ENCODE data around the gene DTD1.

DTD1 gene

GRCh38 chr20:18587665-18588573 lies at the start of gene DTD1:
DTD1 (plus strand) TSS chr20:18588054; CDS start chr20:18588073, 19 bp downstream.
- peak; percentile 93 for DNase-seq

DNA sequence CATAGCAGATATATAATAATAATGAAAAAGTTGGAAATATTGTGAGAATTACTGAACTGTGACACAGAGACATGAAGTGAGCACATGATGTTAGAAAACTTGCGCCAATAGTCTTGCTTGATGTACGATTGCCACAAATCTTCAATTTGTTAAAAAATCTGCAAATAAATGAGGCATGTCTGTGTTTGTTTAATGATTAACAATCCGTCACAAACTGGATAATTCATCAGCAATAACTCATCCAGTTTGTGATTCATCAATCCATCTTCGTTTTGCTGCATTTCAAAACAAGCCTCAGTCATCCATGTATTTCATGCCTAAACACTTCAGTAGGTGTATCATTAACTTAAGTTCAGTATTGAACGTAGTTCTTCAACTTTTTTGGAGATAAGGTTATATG lies 46.1 kb upstream of the DTD1 start:
- no peak for DNase-seq

DNA sequence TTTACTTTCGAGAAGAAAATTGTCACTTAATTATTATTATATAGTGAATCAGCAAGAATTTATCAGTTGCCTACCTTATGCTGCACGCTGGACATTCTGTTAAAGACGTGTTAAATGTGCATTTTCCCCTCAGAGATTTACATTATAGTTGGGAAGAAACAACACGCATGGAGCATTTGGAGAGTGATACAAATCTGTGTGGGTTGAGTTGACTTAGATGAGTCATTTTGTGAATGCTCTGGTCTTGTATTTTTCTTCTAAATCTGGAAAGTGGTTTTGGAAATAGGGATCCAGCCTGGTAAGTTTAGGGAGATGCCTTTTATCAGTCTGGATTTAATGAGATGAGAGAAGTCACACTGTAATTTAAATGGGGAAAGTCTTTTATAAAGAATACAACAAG lies 44.6 kb upstream of the DTD1 start:
- DNase-seq: no peak

- no peak for DNase-seq
These were observed 43.9 kb upstream of the DTD1 start for GRCh38 chr20:18543932-18544331.

GRCh38 chr20:18545566-18545965 lies 42.3 kb upstream of the DTD1 start:
- DNase-seq: no peak

- no peak for DNase-seq
These were observed 39.4 kb upstream of the DTD1 start for GRCh38 chr20:18548465-18548864.

DNA sequence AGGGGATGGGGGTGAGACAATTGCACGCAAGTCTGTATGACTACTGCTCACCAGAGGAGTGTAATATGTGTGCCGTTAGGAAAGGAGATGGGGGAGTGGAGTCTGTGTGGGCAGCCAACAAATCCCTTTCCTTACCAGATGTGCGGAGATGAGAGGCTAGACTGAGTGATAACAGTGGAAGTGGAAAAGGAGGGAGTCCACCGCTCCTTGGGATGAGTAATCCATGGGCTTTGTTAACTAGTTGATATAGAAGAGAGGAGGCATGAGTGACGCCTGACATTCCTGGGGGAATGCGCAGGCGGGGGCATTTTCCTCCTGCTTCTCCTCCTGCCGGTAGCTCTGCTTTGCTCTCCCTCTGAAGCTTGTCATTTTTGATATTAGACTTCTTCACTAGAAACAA lies 34.1 kb upstream of the DTD1 start:
- DNase-seq: no peak

GRCh38 chr20:18566892-18567738 lies 20.7 kb upstream of the DTD1 start, which contains the start of gene SMIM26:
SMIM26 (plus strand) TSS chr20:18567432; CDS start chr20:18567479, 47 bp downstream.
- DNase-seq: peak; percentile 98

- no peak for DNase-seq
These were observed 20.1 kb upstream of the DTD1 start for GRCh38 chr20:18567739-18568091.

DNA sequence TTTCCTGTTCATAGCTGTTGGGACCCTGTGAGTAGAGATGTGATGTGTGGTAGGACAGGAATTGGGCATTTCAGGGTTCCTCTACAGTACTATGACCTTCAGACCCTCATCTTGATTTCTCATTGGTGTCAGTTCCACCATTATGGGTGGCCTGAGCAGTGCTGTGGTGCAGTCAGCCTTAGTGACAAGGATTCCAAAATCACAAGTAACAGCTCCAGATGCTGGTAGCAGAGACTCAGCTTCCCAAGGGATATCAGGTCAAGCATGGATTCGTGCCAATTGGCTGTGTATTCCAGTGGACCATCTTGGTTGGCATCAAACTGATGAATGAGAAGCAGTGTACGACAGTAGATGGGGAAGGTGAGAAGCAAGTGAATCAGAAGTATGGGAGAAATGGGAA lies 16.8 kb upstream of the DTD1 start:
- DNase-seq: no peak

- DNase-seq: no peak
These were observed 16.3 kb upstream of the DTD1 start for GRCh38 chr20:18571578-18571977.

- no peak for DNase-seq
These were observed 9.9 kb upstream of the DTD1 start for GRCh38 chr20:18577942-18578341.

GRCh38 chr20:18578581-18578980 lies 9.3 kb upstream of the DTD1 start:
- DNase-seq: no peak

- no peak for DNase-seq
These were observed 7.8 kb upstream of the DTD1 start for GRCh38 chr20:18580012-18580411.

GRCh38 chr20:18585134-18585533 lies 2.7 kb upstream of the DTD1 start:
- DNase-seq: no peak

DNA sequence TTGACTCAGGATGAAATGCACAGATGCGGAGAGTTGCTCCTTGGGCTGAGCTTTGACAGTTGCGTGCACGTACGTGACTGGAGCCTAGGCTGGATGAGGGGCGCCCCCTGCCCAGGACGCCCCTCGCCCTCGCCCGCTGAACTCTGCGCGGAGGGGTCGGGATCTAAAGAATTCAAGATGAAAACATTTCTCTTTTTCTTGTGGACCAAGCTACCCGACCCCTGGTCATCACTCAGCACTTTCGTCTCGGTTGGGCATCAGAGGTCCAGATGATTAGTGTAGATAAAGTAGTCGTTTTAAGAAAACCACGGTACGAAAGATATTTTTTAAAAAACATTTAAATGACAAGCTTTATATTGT lies 700 bp downstream of the DTD1 start:
- DNase-seq: no peak

DNA sequence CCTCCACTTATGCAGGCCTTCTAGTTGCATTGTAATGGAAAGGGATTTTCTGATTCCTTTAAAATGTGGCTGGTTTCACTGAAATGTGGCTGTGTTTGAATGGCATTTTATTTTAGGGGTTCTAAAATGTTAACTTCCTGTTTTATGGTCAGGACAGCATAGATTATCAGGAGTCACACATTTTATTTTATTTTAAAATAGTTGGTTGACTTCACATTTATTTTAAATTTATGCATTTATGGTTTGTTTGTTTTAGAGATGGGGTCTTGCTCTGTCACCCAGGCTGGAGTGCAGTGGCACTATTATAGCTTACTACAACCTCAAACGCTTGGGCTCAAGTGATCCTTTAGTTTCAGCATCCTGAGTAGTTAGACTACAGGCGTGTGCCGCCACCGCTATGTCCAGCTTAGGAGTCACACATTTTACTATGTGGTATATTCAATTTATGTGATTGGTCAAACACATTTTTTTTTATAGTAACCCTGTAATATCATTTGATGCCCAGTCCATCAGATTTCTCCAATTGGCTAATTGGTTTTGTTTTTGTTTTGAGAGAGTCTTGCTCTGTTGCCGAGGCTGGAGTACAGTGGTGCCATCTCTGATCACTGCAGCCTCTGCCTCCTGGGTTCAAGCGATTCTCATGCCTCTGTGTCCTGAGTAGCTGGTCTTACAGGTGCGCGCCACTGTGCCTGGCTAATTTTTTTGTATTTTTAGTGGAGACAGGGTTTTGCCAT lies 2.3 kb downstream of the DTD1 start:
- no peak for DNase-seq

- no peak for DNase-seq
These were observed 8.4 kb downstream of the DTD1 start for GRCh38 chr20:18596270-18596669.

DNA sequence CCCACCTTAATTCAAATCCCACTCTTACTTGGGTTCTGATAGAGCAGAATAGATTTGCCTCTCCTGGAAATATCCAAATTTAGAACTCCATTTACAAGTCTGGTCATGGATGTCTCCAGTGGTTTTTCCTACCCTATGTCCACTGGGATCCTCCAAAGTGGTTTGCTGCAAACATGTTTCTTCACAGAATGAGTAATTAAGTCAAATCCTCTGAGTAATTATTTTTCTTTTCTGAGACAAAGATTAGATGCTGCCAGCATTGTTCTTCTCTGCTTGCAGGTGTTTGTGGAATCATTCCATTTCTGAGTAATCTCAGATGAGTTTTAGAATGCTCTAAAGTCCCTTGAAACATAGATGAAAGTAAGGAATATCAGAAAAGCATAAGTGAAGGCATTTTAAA lies 21.9 kb downstream of the DTD1 start:
- DNase-seq: no peak

- DNase-seq: no peak
These were observed 23.6 kb downstream of the DTD1 start for GRCh38 chr20:18611492-18611891.

- no peak for DNase-seq
These were observed 25.7 kb downstream of the DTD1 start for GRCh38 chr20:18613553-18613952.

- DNase-seq: no peak
These were observed 26.4 kb downstream of the DTD1 start for GRCh38 chr20:18614244-18614643.

DNA sequence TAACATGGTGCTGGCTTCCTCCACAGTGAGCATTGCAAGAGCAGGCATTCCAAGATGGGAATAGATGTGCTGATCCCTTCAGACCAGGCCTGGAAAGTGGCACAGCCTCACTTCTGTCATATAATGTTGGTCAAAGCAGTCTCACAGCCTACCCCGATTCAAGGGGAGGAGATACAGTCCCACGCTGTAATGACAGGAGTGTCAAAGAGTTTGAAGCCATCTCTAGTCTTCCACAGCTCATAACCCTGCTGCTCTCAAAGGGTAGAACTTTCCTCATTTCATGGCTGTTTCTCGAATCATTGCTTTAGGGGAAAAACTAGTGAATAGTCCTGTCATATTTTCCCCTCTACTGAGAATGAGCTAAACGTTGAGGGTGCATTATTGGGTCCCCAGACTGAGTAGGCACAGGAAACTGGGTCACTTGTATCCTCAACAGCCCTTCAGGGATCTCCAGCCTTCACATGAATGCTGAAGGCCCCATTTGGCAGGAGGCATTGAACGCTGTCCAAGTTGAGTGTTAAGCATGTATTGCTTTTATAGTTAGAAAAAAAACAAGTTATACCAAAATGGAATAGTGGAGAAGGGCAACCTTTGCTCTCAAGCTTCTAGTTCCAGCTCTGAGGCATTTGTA lies 27.3 kb downstream of the DTD1 start:
- no peak for DNase-seq
